ENCODE data around the gene BNC1.

The BNC1 gene

GRCh38 chr15:83210619-83211018 is 73.8 kb downstream of the BNC1 start:
- Histone ChIP-seq H3K27me3 (ENCODE audit: control insufficient read depth, insufficient read depth, low read length) (no peaks in the 10 kb centered on the region), H3K27ac (ENCODE audit: low read depth, low read length) (no peak overlapping the region), H3K9ac (ENCODE audit: low read length) (no peak overlapping the region), H3K4me3 (ENCODE audit: low read length) (no peak overlapping the region), H3K4me1 (ENCODE audit: control insufficient read depth, insufficient read depth, low read length) (peaks cover 2% of the 10 kb centered on the region), H3K36me3 (ENCODE audit: control insufficient read depth, insufficient read depth, low read length) (no peaks in the 10 kb centered on the region)

GRCh38 chr15:83209333-83209732 is 75.1 kb downstream of the BNC1 start:
- H3K4me1 ChIP-seq (ENCODE audit: control insufficient read depth, insufficient read depth, low read length) = peaks cover 11% of the 10 kb centered on the region
- no peaks in the 10 kb centered on the region for H3K36me3 ChIP-seq (ENCODE audit: control insufficient read depth, insufficient read depth, low read length)
- H3K27me3 ChIP-seq (ENCODE audit: control insufficient read depth, insufficient read depth, low read length) = no peaks in the 10 kb centered on the region
- no peak overlapping the region for H3K27ac ChIP-seq (ENCODE audit: low read depth, low read length)
- no peak overlapping the region for H3K9ac ChIP-seq (ENCODE audit: low read length)
- no peak overlapping the region for H3K4me3 ChIP-seq (ENCODE audit: low read length)

- Histone ChIP-seq H3K9ac (ENCODE audit: low read length) (peak overlapping the region; percentile 43), H3K27ac (ENCODE audit: low read depth, low read length) (peak overlapping the region; percentile 75), H3K4me1 (ENCODE audit: control insufficient read depth, insufficient read depth, low read length) (peaks cover 11% of the 10 kb centered on the region), H3K27me3 (ENCODE audit: control insufficient read depth, insufficient read depth, low read length) (no peaks in the 10 kb centered on the region), H3K36me3 (ENCODE audit: control insufficient read depth, insufficient read depth, low read length) (no peaks in the 10 kb centered on the region), H3K4me3 (ENCODE audit: low read length) (peak overlapping the region; percentile 78)
These were observed 76.2 kb downstream of the BNC1 start for GRCh38 chr15:83208367-83208661.

- Histone ChIP-seq H3K27ac (ENCODE audit: low read depth, low read length) (peak within 1 kb of the TSS; percentile 91), H3K36me3 (ENCODE audit: control insufficient read depth, insufficient read depth, low read length) (no peaks in the 10 kb centered on the region), H3K9ac (ENCODE audit: low read length) (peak within 1 kb of the TSS; percentile 63), H3K27me3 (ENCODE audit: control insufficient read depth, insufficient read depth, low read length) (no peaks in the 10 kb centered on the region), H3K4me1 (ENCODE audit: control insufficient read depth, insufficient read depth, low read length) (peaks cover 11% of the 10 kb centered on the region), H3K4me3 (ENCODE audit: low read length) (peak within 1 kb of the TSS; percentile 78)
These were observed 76.7 kb downstream of the BNC1 start, which contains the start of gene HDGFL3 for GRCh38 chr15:83207660-83208366. Gene HDGFL3 (minus strand): TSS chr15:83207823. CDS start chr15:83207414, 409 bp downstream.

- Histone ChIP-seq H3K9ac (ENCODE audit: low read length) (peak overlapping the region; percentile 63), H3K27me3 (ENCODE audit: control insufficient read depth, insufficient read depth, low read length) (no peaks in the 10 kb centered on the region), H3K4me1 (ENCODE audit: control insufficient read depth, insufficient read depth, low read length) (peaks cover 14% of the 10 kb centered on the region), H3K36me3 (ENCODE audit: control insufficient read depth, insufficient read depth, low read length) (no peaks in the 10 kb centered on the region), H3K4me3 (ENCODE audit: low read length) (peak overlapping the region; percentile 78), H3K27ac (ENCODE audit: low read depth, low read length) (peak overlapping the region; percentile 91)
These were observed 77.3 kb downstream of the BNC1 start for GRCh38 chr15:83207009-83207659.

GRCh38 chr15:83206526-83207008 is 77.9 kb downstream of the BNC1 start:
- H3K9ac ChIP-seq (ENCODE audit: low read length) = peak overlapping the region; percentile 63
- H3K27ac ChIP-seq (ENCODE audit: low read depth, low read length) = peak overlapping the region; percentile 91
- H3K27me3 ChIP-seq (ENCODE audit: control insufficient read depth, insufficient read depth, low read length) = no peaks in the 10 kb centered on the region
- H3K4me3 ChIP-seq (ENCODE audit: low read length) = peak overlapping the region; percentile 78
- H3K36me3 ChIP-seq (ENCODE audit: control insufficient read depth, insufficient read depth, low read length) = no peaks in the 10 kb centered on the region
- H3K4me1 ChIP-seq (ENCODE audit: control insufficient read depth, insufficient read depth, low read length) = peaks cover 15% of the 10 kb centered on the region

All from rectal smooth muscle tissue (tissue), 1 donor.